Measurements from ENCODE around the gene FNIP1.
A peak's percentile ranks its signal among the peaks of the same experiment; 100 is the strongest.
"Not testable (repeated sequence)": the region's sequence is repeated elsewhere in the genome, so short reads cannot be mapped to it uniquely, and the experiment has no call there.

Gene FNIP1

GRCh38 chr5:131796793-131797693 is at the start of gene FNIP1:
TSS of gene FNIP1 (minus strand) at chr5:131797017. CDS start at chr5:131796921, 96 bp downstream.
- DNase-seq, result peak; percentile 97 to 99

- DNase-seq, result no peak
Measured at GRCh38 chr5:131846536-131846935, 49.7 kb upstream of the FNIP1 start.

DNA sequence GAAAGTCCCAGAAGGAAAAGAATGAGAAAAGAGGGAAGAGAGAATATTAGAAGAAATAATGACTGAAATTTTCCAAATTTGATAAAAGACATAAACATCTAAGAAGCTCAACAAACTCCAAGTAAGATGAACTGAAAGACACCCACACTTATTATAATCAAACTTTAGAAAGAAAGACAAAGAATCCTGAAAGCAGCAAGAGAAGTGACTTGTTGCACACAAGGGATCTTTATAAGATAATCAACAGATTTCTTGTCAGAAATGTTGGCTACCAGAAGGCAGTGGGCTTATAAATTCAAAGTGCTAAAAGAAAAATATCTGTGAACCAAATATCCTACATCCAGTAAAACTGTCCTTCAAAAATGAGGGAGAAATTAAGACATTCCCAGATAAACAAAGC is 49.0 kb upstream of the FNIP1 start:
- no peak for DNase-seq

DNA sequence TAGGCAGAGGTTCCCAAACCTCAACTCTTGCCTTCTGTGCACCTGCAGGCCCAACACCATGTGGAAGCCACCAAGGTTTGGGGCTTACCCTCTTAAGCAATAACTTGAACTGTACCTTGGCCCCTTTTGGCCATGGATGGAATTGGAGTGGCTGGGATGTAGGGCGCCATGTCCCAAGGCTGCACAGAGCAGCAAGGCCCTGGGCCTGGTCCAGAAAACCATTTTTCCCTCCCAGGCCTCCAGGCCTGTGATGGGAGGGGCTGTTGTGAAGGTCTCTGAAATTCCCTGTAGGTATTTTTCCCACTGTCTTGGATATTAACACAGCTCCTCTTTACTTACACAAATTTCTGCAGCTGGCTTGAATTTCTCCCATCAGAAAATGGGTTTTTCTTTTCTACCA is 46.2 kb upstream of the FNIP1 start:
- DNase-seq, result not testable (repeated sequence)

GRCh38 chr5:131832702-131833101 is 35.9 kb upstream of the FNIP1 start:
- not testable (repeated sequence) for DNase-seq

GRCh38 chr5:131825404-131826013 is 28.7 kb upstream of the FNIP1 start:
- no peak for DNase-seq

DNA sequence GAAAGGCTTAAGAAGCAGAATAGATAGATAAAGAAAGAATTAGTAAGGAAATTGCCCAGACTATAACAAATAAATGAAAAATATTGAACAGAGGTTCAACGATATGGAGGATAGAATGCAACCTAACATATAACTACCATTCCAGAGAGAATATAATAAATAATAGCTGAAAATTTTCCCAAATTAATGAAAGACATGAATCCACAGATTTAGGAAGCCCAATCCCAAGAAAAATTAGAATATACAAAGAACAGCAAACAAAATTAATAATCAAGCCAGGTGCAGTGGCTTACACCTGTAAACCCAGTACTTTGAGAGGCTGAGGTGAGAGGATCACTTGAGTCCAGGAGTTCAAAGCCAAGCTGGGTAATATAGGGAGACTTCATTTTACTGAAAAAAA is 27.8 kb upstream of the FNIP1 start:
- DNase-seq, result no peak

- DNase-seq, result no peak
Measured at GRCh38 chr5:131821221-131821620, 24.4 kb upstream of the FNIP1 start.

DNA sequence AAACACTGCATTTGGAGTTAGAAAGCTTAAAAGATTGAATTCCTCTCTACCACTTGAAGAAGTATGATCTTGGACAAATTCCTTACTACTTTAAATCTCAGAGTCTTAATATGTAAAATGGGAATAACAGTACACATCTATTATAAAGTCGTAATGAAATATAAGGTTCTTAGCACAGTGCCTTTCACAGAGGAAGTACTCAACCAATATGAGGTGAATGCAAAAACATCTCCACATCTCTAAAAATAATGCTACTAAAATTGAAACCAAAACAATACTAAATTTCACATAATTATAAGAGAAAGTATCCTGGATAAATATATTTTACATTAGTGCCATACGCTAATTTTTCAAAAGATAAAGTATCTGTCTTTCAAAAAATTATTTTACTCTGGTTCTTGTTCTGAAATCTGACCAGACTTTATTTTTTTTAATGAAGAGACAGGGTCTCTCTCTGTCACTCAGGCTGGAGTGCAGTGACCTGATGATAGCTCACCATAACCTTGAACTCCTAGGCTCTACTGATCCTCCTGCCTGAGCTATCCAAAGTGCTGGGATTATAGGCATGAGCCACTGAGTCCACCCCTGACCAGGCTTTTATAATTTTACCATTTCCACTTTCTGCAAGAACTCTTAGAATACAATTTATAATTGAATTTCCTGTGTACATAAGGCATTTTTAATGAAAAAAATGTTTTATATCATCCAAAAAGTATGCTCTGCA is 21.3 kb upstream of the FNIP1 start:
- no peak for DNase-seq

GRCh38 chr5:131814990-131815389 is 18.2 kb upstream of the FNIP1 start:
- DNase-seq, result no peak

GRCh38 chr5:131812371-131813160 is 15.7 kb upstream of the FNIP1 start:
- DNase-seq, result peak in 1 of 2 donors; percentile 4

- DNase-seq, result peak in 1 of 2 donors; percentile 1
Measured at GRCh38 chr5:131810510-131811249, 13.9 kb upstream of the FNIP1 start.

- DNase-seq, result peak; percentile 44 to 58
Measured at GRCh38 chr5:131795879-131796792, 681 bp downstream of the FNIP1 start.

DNA sequence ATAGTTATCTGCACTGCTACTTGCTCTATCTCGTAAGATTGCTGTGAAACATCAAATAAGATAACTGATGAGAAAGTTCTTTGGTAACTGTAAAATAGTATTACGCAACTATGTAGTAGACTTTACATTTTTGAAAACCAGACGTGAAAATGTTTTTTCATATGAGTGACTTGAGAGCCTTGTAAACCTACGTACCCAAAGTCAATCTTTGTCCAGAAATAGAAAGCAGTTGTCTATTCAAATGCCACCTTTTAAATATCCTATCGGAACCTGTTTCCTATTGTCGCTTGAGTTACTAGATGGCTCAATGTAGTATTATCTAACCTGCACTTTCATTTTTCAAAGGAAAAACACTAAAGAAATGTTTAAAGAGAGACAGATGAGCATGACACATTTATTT is 1.6 kb downstream of the FNIP1 start:
- DNase-seq, result no peak

DNA sequence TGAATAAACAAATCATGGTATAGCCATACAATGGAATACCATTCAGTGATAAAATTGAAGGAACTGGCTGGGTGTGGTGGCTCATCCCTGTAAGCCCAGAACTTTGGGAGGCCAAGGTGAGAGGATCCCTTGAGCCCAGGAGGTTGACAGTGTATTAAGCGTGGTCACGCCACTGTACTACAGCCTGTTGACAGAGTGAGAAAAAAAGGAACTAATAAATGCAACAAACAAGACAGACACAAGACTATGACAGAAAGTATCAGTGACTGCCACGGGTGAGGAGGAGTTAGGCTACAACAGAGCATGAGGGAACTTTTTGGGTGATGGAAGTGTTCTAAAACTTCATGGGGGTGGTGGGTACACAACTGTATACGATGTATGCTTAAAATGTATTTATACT is 2.2 kb downstream of the FNIP1 start:
- no peak for DNase-seq

- no peak for DNase-seq
Measured at GRCh38 chr5:131792896-131793295, 3.9 kb downstream of the FNIP1 start.

GRCh38 chr5:131791866-131792265 is 5.0 kb downstream of the FNIP1 start:
- no peak for DNase-seq

- no peak for DNase-seq
Measured at GRCh38 chr5:131790550-131790949, 6.3 kb downstream of the FNIP1 start.

- DNase-seq, result no peak
Measured at GRCh38 chr5:131789765-131790164, 7.1 kb downstream of the FNIP1 start.

DNA sequence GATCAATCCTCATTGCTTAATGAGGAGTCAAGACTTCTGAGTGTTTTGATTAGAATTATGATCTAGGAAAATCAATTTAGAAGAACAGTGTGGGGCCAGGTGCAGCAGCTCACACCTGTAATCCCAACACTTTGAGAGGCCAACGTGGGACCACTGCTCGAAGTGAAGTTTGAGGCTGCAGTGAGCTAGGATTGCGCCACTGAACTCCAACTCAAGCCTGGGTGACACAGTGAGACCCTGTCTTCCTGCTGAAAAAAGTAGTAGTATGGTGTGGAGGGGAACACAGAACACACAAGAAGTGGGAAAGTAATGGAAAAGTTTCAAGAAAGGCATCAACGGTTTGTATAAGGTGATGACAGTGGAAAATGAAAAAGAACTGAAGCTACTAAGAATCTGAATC is 9.1 kb downstream of the FNIP1 start:
- no peak for DNase-seq
